ENCODE measurements around the gene LIPE. TPM values are rescaled to one million over a fixed set of nuclear protein-coding genes. Genes with fewer than 3 reads are reported as not detected.

The LIPE gene
- total and polyA plus RNA-seq, 2 experiments from 2014 or later = 5.8 to 10.9 TPM

DNA sequence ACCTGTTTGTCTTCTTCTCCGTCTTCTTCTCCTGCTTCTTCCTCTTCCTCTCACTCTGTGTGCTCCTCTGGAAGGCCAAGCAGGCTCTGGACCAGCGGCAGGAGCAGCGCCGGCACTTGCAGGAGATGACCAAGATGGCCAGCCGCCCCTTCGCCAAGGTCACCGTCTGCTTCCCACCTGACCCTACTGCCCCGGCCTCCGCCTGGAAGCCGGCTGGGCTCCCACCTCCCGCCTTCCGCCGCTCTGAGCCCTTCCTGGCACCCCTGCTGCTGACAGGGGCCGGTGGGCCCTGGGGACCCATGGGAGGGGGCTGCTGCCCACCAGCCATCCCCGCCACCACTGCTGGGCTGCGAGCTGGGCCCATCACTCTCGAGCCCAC is 51.0 kb downstream of the LIPE start (continued):
- TF ChIP-seq, protein P1, sequence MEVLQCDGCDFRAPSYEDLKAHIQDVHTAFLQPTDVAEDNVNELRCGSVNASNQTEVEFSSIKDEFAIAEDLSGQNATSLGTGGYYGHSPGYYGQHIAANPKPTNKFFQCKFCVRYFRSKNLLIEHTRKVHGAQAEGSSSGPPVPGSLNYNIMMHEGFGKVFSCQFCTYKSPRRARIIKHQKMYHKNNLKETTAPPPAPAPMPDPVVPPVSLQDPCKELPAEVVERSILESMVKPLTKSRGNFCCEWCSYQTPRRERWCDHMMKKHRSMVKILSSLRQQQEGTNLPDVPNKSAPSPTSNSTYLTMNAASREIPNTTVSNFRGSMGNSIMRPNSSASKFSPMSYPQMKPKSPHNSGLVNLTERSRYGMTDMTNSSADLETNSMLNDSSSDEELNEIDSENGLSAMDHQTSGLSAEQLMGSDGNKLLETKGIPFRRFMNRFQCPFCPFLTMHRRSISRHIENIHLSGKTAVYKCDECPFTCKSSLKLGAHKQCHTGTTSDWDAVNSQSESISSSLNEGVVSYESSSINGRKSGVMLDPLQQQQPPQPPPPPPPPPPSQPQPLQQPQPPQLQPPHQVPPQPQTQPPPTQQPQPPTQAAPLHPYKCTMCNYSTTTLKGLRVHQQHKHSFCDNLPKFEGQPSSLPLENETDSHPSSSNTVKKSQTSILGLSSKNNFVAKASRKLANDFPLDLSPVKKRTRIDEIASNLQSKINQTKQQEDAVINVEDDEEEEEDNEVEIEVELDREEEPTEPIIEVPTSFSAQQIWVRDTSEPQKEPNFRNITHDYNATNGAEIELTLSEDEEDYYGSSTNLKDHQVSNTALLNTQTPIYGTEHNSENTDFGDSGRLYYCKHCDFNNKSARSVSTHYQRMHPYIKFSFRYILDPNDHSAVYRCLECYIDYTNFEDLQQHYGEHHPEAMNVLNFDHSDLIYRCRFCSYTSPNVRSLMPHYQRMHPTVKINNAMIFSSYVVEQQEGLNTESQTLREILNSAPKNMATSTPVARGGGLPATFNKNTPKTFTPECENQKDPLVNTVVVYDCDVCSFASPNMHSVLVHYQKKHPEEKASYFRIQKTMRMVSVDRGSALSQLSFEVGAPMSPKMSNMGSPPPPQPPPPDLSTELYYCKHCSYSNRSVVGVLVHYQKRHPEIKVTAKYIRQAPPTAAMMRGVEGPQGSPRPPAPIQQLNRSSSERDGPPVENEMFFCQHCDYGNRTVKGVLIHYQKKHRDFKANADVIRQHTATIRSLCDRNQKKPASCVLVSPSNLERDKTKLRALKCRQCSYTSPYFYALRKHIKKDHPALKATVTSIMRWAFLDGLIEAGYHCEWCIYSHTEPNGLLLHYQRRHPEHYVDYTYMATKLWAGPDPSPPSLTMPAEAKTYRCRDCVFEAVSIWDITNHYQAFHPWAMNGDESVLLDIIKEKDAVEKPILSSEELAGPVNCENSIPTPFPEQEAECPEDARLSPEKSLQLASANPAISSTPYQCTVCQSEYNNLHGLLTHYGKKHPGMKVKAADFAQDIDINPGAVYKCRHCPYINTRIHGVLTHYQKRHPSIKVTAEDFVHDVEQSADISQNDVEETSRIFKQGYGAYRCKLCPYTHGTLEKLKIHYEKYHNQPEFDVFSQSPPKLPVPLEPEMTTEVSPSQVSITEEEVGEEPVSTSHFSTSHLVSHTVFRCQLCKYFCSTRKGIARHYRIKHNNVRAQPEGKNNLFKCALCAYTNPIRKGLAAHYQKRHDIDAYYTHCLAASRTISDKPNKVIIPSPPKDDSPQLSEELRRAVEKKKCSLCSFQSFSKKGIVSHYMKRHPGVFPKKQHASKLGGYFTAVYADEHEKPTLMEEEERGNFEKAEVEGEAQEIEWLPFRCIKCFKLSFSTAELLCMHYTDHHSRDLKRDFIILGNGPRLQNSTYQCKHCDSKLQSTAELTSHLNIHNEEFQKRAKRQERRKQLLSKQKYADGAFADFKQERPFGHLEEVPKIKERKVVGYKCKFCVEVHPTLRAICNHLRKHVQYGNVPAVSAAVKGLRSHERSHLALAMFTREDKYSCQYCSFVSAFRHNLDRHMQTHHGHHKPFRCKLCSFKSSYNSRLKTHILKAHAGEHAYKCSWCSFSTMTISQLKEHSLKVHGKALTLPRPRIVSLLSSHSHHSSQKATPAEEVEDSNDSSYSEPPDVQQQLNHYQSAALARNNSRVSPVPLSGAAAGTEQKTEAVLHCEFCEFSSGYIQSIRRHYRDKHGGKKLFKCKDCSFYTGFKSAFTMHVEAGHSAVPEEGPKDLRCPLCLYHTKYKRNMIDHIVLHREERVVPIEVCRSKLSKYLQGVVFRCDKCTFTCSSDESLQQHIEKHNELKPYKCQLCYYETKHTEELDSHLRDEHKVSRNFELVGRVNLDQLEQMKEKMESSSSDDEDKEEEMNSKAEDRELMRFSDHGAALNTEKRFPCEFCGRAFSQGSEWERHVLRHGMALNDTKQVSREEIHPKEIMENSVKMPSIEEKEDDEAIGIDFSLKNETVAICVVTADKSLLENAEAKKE (CRISPR knock-in tag; IDR thresholded peaks at IDR 0.05) = no peak
- TF ChIP-seq, protein P2, sequence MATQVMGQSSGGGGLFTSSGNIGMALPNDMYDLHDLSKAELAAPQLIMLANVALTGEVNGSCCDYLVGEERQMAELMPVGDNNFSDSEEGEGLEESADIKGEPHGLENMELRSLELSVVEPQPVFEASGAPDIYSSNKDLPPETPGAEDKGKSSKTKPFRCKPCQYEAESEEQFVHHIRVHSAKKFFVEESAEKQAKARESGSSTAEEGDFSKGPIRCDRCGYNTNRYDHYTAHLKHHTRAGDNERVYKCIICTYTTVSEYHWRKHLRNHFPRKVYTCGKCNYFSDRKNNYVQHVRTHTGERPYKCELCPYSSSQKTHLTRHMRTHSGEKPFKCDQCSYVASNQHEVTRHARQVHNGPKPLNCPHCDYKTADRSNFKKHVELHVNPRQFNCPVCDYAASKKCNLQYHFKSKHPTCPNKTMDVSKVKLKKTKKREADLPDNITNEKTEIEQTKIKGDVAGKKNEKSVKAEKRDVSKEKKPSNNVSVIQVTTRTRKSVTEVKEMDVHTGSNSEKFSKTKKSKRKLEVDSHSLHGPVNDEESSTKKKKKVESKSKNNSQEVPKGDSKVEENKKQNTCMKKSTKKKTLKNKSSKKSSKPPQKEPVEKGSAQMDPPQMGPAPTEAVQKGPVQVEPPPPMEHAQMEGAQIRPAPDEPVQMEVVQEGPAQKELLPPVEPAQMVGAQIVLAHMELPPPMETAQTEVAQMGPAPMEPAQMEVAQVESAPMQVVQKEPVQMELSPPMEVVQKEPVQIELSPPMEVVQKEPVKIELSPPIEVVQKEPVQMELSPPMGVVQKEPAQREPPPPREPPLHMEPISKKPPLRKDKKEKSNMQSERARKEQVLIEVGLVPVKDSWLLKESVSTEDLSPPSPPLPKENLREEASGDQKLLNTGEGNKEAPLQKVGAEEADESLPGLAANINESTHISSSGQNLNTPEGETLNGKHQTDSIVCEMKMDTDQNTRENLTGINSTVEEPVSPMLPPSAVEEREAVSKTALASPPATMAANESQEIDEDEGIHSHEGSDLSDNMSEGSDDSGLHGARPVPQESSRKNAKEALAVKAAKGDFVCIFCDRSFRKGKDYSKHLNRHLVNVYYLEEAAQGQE (IDR thresholded peaks at IDR 0.05; ENCODE audit: unreplicated experiment) = no peak
- no peak for TF ChIP-seq EZH2phosphoT487 (IDR thresholded peaks at IDR 0.05; ENCODE audit: unreplicated experiment)

DNA sequence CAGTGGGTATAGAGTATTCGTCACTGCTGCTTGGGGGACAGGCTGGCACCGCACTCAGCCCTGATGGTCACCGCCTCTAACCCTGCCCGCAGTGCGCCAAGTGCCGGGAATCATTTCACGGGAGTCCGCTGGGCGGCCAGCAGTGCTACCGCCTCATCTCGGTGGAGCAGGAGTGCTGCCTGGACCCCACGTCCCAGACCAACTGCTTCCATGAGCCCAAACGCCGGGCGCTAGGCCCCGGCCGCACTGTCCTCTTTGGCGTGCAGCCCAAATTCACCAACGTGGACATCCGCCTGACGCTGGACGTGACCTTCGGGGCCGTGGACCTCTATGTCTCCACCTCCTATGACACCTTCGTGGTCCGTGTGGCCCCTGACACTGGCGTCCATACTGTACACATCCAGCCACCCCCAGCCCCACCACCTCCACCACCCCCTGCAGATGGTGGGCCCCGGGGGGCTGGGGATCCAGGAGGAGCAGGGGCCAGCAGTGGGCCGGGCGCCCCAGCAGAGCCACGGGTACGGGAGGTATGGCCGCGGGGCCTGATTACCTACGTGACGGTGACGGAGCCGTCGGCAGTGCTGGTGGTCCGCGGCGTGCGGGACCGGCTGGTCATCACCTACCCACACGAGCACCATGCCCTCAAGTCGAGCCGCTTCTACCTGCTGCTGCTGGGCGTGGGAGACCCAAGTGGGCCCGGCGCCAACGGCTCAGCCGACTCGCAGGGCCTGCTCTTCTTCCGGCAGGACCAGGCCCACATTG is 51.6 kb downstream of the LIPE start:
- peaks cover 11% of the 10 kb centered on the region for H3K4me1 ChIP-seq (ENCODE audit: insufficient read depth)
- no peaks in the 10 kb centered on the region for H3K36me3 ChIP-seq (ENCODE audit: insufficient read depth)
- H3K79me2 ChIP-seq (replicated peaks; ENCODE audit: insufficient read depth) = no peaks in the 10 kb centered on the region
- H3K27ac ChIP-seq (ENCODE audit: low read depth) = no peak overlapping the region
- no peak overlapping the region for H3K4me3 ChIP-seq
- DNase-seq (ENCODE audit: low spot score) (no peak), ATAC-seq (no peak)
- H4K20me1 ChIP-seq (replicated peaks; ENCODE audit: insufficient read depth) = no peaks in the 10 kb centered on the region
- H3K36me3 Mint-ChIP-seq (ENCODE audit: low read depth) = peaks cover 35% of the 10 kb centered on the region
- H3K27me3 ChIP-seq (ENCODE audit: insufficient read depth) = no peaks in the 10 kb centered on the region
- no peak overlapping the region for H3K27ac Mint-ChIP-seq
- H3K9me3 Mint-ChIP-seq = peaks cover 3% of the 10 kb centered on the region; the same call in 2 of the 3 replicates
- H3K4me1 Mint-ChIP-seq = peaks cover 16% of the 10 kb centered on the region
- no peak overlapping the region for H2AFZ ChIP-seq
- no peak overlapping the region for H3K4me3 Mint-ChIP-seq
- H3F3A ChIP-seq (replicated peaks; ENCODE audit: low read depth) = 0 out of 2 replicates have a peak, but pooled peaks cover 8% of the 10 kb centered on the region
- H3K27me3 Mint-ChIP-seq (ENCODE audit: insufficient read depth, low read depth, poor library complexity) = peaks cover 20% of the 10 kb centered on the region
- H3K9me2 ChIP-seq (ENCODE audit: insufficient read depth) = no peaks in the 10 kb centered on the region
- no peak overlapping the region for H3K4me2 ChIP-seq
- no peak for TF ChIP-seq ZNF114 (CRISPR knock-in tag; IDR thresholded peaks at IDR 0.05)
- TF ChIP-seq, protein P3, sequence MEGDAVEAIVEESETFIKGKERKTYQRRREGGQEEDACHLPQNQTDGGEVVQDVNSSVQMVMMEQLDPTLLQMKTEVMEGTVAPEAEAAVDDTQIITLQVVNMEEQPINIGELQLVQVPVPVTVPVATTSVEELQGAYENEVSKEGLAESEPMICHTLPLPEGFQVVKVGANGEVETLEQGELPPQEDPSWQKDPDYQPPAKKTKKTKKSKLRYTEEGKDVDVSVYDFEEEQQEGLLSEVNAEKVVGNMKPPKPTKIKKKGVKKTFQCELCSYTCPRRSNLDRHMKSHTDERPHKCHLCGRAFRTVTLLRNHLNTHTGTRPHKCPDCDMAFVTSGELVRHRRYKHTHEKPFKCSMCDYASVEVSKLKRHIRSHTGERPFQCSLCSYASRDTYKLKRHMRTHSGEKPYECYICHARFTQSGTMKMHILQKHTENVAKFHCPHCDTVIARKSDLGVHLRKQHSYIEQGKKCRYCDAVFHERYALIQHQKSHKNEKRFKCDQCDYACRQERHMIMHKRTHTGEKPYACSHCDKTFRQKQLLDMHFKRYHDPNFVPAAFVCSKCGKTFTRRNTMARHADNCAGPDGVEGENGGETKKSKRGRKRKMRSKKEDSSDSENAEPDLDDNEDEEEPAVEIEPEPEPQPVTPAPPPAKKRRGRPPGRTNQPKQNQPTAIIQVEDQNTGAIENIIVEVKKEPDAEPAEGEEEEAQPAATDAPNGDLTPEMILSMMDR (conservative IDR thresholded peaks at IDR 0.05; ENCODE audit: low read depth in 2 of 2) = no peak
- TF ChIP-seq, protein P2 (IDR thresholded peaks at IDR 0.05; ENCODE audit: unreplicated experiment) = no peak
- no peak for TF ChIP-seq CREB1 (CRISPR knock-in tag; IDR thresholded peaks at IDR 0.05; ENCODE audit: low read depth)
- no peak for TF ChIP-seq STAT1 (IDR thresholded peaks at IDR 0.05; ENCODE audit: unreplicated experiment)

All from GM23338 (cell line).